Calu3 (cell line): ENCODE data around the gene SLC27A3. TPM values are rescaled to one million over a fixed set of nuclear protein-coding genes. Genes with fewer than 3 reads are reported as not detected.
A peak's percentile ranks its signal among the peaks of the same experiment; 100 is the strongest.

Source experiments
- BruUV-seq: library from RNA; stranded (reverse); fragments of 400-500 nt; replicated peaks from 2 replicates; lab custom pipeline; 2021; lab: Mats Ljungman, UMichigan
- CTCF ChIA-PET: fragments of 300-600 bp; sonication (Branson Sonifier 250); formaldehyde crosslinking; loops from one replicate; lab custom pipeline; 2022; ENCODE audit warnings: antibody characterized with exemption; lab: Charles Lee
- DNase-seq: peaks from one replicate; pipeline ENCODE4 v3.0.0; 2022
- H3K27ac Mint-ChIP-seq: one replicate; pipeline ENCODE4 v1.8.0; 2022; ENCODE audit warnings: mixed read lengths; ENCODE audit not compliant: unreplicated experiment
- H3K27me3 Mint-ChIP-seq: one replicate; pipeline ENCODE4 v1.8.0; 2022; ENCODE audit warnings: mixed read lengths; ENCODE audit not compliant: unreplicated experiment
- H3K36me3 Mint-ChIP-seq: one replicate; pipeline ENCODE4 v1.8.0; 2022; ENCODE audit warnings: mild to moderate bottlenecking, moderate library complexity, mixed read lengths; ENCODE audit not compliant: insufficient read depth, unreplicated experiment
- H3K4me1 Mint-ChIP-seq: one replicate; pipeline ENCODE4 v1.8.0; 2022; ENCODE audit warnings: mild to moderate bottlenecking, low read depth, mixed read lengths; ENCODE audit not compliant: unreplicated experiment
- H3K4me3 Mint-ChIP-seq: one replicate; pipeline ENCODE4 v1.8.0; 2022; ENCODE audit warnings: mild to moderate bottlenecking, low read depth, moderate library complexity, mixed read lengths; ENCODE audit not compliant: unreplicated experiment
- H3K9me3 Mint-ChIP-seq: one replicate; pipeline ENCODE4 v1.8.0; 2022; ENCODE audit warnings: low read depth, mixed read lengths; ENCODE audit not compliant: unreplicated experiment
- intact Hi-C: fragments of 100-400 bp; cut with micrococcal nuclease; formaldehyde crosslinking; loops from one replicate; pipeline ENCODE4 v1.10.0; 2022; ENCODE audit not compliant: unreplicated experiment
- total RNA-seq: library from RNA; stranded (reverse); gene quantifications from 2 replicates; pipeline ENCODE4 v1.2.3, GENCODE V29; 2022
- TF ChIP-seq, protein P1 (sequence below): fragments of 200-600 bp; IDR thresholded peaks from one replicate; pipeline ENCODE4 v1.8.0; 2022; ENCODE audit warnings: antibody characterized with exemption; ENCODE audit not compliant: unreplicated experiment

SLC27A3 gene
- total RNA-seq, 1 experiment from 2014 or later: 11.9 TPM

DNA sequence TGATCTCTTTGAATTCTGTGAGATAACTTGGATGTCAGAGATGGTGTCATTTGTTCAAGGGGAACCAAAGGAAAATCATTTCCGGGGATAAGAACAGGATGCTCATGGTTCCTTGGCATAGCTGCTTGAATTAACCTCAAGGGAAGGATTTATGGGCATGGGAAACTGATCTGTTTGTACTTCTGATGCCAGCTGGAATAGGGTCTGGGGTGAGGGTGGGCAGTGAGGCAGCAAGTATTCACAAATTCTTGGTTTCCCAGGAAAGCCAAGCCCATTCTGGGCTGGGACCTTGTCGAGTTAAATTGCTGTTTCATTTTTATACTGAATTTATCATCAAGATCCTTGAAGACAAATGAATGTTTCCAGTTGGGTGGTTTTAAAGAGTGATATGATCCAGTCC lies 33.2 kb upstream of the SLC27A3 start:
- peak overlapping the region; percentile 18 for H3K4me3 Mint-ChIP-seq
- H3K36me3 Mint-ChIP-seq: peaks cover 41% of the 10 kb centered on the region
- H3K4me1 Mint-ChIP-seq: peaks cover 33% of the 10 kb centered on the region
- H3K27ac Mint-ChIP-seq: peak overlapping the region; percentile 66
- CTCF ChIA-PET: interaction anchor here (0.7 to 1.1 kb wide), 2 partner anchors 64 to 226 kb away, joined by 3 to 4 read pairs; partner anchors contain the start of gene NPR1
- BruUV-seq: no TSS peak
- intact Hi-C loops: no loop called here
- DNase-seq: no peak
- no peaks in the 10 kb centered on the region for H3K9me3 Mint-ChIP-seq
- TF ChIP-seq, protein P1, sequence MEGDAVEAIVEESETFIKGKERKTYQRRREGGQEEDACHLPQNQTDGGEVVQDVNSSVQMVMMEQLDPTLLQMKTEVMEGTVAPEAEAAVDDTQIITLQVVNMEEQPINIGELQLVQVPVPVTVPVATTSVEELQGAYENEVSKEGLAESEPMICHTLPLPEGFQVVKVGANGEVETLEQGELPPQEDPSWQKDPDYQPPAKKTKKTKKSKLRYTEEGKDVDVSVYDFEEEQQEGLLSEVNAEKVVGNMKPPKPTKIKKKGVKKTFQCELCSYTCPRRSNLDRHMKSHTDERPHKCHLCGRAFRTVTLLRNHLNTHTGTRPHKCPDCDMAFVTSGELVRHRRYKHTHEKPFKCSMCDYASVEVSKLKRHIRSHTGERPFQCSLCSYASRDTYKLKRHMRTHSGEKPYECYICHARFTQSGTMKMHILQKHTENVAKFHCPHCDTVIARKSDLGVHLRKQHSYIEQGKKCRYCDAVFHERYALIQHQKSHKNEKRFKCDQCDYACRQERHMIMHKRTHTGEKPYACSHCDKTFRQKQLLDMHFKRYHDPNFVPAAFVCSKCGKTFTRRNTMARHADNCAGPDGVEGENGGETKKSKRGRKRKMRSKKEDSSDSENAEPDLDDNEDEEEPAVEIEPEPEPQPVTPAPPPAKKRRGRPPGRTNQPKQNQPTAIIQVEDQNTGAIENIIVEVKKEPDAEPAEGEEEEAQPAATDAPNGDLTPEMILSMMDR: no peak
- no peaks in the 10 kb centered on the region for H3K27me3 Mint-ChIP-seq

DNA sequence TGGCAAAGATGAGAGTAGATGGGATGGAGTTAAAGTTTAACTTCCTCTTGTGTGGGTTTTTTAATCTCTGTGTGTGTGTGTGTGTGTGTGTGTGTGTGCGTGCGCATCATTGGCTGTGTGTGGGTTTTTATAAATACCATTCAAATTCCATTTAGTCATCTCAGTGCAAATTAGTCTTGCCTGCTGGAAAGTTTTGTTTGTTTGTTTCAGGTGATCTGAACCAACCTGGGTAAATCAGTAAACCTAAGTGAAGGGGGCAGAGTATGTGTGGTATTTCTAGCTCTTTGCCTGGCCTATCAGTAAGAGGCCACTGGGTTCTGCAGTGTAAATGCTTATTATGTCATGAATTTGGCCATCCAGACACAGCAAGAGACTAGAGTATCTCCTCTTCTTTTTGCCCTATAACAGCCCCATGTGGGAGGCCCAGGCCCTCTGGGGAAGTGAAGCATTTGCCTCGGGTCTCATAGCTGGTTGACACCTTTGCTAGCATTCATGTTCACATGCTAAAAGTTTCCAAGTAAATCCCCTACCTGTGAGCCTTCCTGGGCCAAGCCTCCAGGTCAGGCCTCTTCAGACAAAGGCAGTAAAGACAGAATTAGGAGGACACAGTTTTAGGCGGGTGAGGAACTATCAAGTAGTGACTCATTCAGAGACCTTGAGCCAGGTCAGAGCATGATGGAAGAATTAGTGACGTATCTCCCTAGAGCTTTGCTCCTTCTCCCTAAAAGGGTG lies 32.6 kb upstream of the SLC27A3 start:
- CTCF ChIA-PET: interaction anchor here (0.6 to 1.1 kb wide), 4 partner anchors 15 to 407 kb away, joined by 3 to 6 read pairs (median 4); partner anchors contain the start of genes INTS3 and NPR1
- DNase-seq: peak; percentile 66
- Mint-ChIP-seq H3K9me3 (no peaks in the 10 kb centered on the region), H3K4me3 (peak overlapping the region; percentile 18), H3K27me3 (no peaks in the 10 kb centered on the region), H3K36me3 (peaks cover 43% of the 10 kb centered on the region), H3K4me1 (peaks cover 33% of the 10 kb centered on the region), H3K27ac (peak overlapping the region; percentile 66)
- intact Hi-C loops: no loop called here
- TF ChIP-seq, protein P1: no peak
- no TSS peak for BruUV-seq

DNA sequence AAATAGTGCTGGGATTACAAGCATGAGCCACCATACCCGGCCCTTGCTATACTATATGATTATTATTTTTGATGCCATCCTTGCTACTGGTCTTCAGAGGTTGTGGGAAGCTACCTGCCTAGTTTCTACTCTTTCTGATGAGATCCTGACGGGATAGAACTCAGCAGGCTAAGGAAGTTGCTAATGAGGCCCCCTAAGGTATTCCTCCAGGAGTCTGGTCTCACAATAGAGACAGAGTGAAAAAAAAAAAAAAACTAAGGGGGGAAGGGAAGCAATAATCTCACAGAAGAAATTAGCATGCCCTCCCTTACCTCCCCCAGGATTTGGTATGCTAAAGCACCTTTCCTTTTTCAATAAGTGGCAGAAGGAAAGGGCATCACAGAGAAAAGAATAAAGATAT lies 29.8 kb upstream of the SLC27A3 start:
- BruUV-seq: no TSS peak
- CTCF ChIA-PET: interaction anchor here (0.6 kb wide), 1 partner anchor 18 kb away, joined by 4 read pairs; the partner anchor contains the start of gene INTS3
- intact Hi-C loops: no loop called here
- Mint-ChIP-seq H3K36me3 (peaks cover 34% of the 10 kb centered on the region), H3K4me3 (no peak overlapping the region), H3K27me3 (no peaks in the 10 kb centered on the region), H3K27ac (no peak overlapping the region), H3K4me1 (peaks cover 33% of the 10 kb centered on the region), H3K9me3 (no peaks in the 10 kb centered on the region)
- TF ChIP-seq, protein P1: no peak
- no peak for DNase-seq

DNA sequence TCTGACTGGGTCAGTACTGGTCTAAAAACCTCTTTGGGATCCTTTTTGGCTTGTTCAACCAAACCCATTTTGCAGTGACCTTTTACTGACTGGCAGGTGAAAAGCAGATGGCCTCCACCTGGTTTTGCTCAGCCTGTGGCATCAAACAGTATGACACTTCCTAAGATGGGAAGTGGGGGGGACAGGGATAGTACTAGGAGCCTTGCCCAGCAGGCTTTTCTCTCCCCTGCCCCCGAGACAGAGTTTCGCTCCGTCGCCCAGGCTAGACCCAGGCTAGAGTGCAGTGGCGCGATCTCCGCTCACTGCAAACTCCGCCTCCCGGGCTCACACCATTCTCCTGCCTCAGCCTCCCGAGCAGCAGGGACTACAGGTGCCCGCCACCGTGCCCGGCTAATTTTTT lies 29.0 kb upstream of the SLC27A3 start:
- no peak overlapping the region for H3K27ac Mint-ChIP-seq
- H3K9me3 Mint-ChIP-seq: no peaks in the 10 kb centered on the region
- H3K4me3 Mint-ChIP-seq: no peak overlapping the region
- DNase-seq: no peak
- BruUV-seq: no TSS peak
- intact Hi-C loops: no loop called here
- TF ChIP-seq, protein P1: no peak
- H3K27me3 Mint-ChIP-seq: no peaks in the 10 kb centered on the region
- CTCF ChIA-PET: no interaction called here
- peaks cover 34% of the 10 kb centered on the region for H3K36me3 Mint-ChIP-seq
- H3K4me1 Mint-ChIP-seq: peaks cover 29% of the 10 kb centered on the region
